Chondrocyte (in vitro differentiated cells): Measurements from ENCODE around the gene SAPCD2. TPM values are rescaled to one million over a fixed set of nuclear protein-coding genes. Genes with fewer than 3 reads are reported as not detected.
A peak's percentile ranks its signal among the peaks of the same experiment; 100 is the strongest.

ENCODE experiments used
- DNase-seq: peaks from one replicate; pipeline ENCODE4 v3.0.0; 2021; ENCODE audit warnings: mixed read lengths, low spot score
- H3K27ac Mint-ChIP-seq: one replicate; pipeline ENCODE4 v1.8.0; 2021; ENCODE audit warnings: mild to moderate bottlenecking, moderate library complexity, mixed read lengths; ENCODE audit not compliant: unreplicated experiment
- H3K27me3 Mint-ChIP-seq: 2 replicates; pipeline ENCODE4 v1.8.0; 2021; ENCODE audit warnings: low read depth, mixed read lengths
- H3K36me3 Mint-ChIP-seq: 2 replicates; pipeline ENCODE4 v1.8.0; 2021; ENCODE audit warnings: low read depth, mixed read lengths
- H3K4me1 Mint-ChIP-seq: 2 replicates; pipeline ENCODE4 v1.8.0; 2021; ENCODE audit warnings: low read depth, mild to moderate bottlenecking, mixed read lengths
- H3K4me3 Mint-ChIP-seq: one replicate; pipeline ENCODE4 v1.8.0; 2021; ENCODE audit warnings: mild to moderate bottlenecking, moderate library complexity, mixed read lengths; ENCODE audit not compliant: unreplicated experiment
- H3K9me3 Mint-ChIP-seq: 2 replicates; pipeline ENCODE4 v1.8.0; 2021; ENCODE audit warnings: low read depth, mixed read lengths
- CTCF ChIP-seq: fragments of 200-600 bp; sonication (generic); IDR thresholded peaks from 2 replicates; pipeline ENCODE4 v1.5.0; 2021; ENCODE audit warnings: antibody characterized with exemption, mild to moderate bottlenecking, moderate library complexity
- total RNA-seq: library from RNA; stranded (reverse); gene quantifications from 3 replicates; pipeline ENCODE4 v1.2.1, GENCODE V29; 2021

SAPCD2 gene
- total RNA-seq, 1 donor from 2014 or later = 2.5 TPM

- Mint-ChIP-seq H3K4me3 (no peak overlapping the region), H3K9me3 (no peaks in the 10 kb centered on the region), H3K27me3 (no peaks in the 10 kb centered on the region), H3K36me3 (peaks cover 21% of the 10 kb centered on the region), H3K4me1 (no peaks in the 10 kb centered on the region), H3K27ac (no peak overlapping the region)
- no peak for TF ChIP-seq CTCF
- no peak for DNase-seq
These were observed 26.6 kb upstream of the SAPCD2 start for GRCh38 chr9:137096785-137097546.

- no peak for DNase-seq
- H3K9me3 Mint-ChIP-seq = no peaks in the 10 kb centered on the region
- peaks cover 21% of the 10 kb centered on the region for H3K36me3 Mint-ChIP-seq
- no peak overlapping the region for H3K27ac Mint-ChIP-seq
- H3K27me3 Mint-ChIP-seq = no peaks in the 10 kb centered on the region
- TF ChIP-seq CTCF = peak; percentile 19
- H3K4me1 Mint-ChIP-seq = no peaks in the 10 kb centered on the region
- no peak overlapping the region for H3K4me3 Mint-ChIP-seq
These were observed 25.5 kb upstream of the SAPCD2 start for GRCh38 chr9:137095664-137096517.

GRCh38 chr9:137089232-137089947 lies 19.0 kb upstream of the SAPCD2 start:
- H3K27ac Mint-ChIP-seq = peak overlapping the region; percentile 45
- H3K4me3 Mint-ChIP-seq = peak overlapping the region; percentile 22

GRCh38 chr9:137088121-137088520 lies 17.8 kb upstream of the SAPCD2 start:
- no peak for TF ChIP-seq CTCF
- peaks cover 46% of the 10 kb centered on the region for H3K4me1 Mint-ChIP-seq
- no peak overlapping the region for H3K27ac Mint-ChIP-seq
- no peaks in the 10 kb centered on the region for H3K9me3 Mint-ChIP-seq
- no peak for DNase-seq
- no peaks in the 10 kb centered on the region for H3K27me3 Mint-ChIP-seq
- peak overlapping the region; percentile 80 for H3K4me3 Mint-ChIP-seq
- H3K36me3 Mint-ChIP-seq = peaks cover 3% of the 10 kb centered on the region

More at GRCh38 chr9:137089232-137089947, 19.0 kb upstream of the SAPCD2 start:
- TF ChIP-seq CTCF = no peak
- H3K9me3 Mint-ChIP-seq = no peaks in the 10 kb centered on the region
- H3K36me3 Mint-ChIP-seq = peaks cover 6% of the 10 kb centered on the region
- no peaks in the 10 kb centered on the region for H3K27me3 Mint-ChIP-seq
- H3K4me1 Mint-ChIP-seq = peaks cover 36% of the 10 kb centered on the region
- no peak for DNase-seq

- no peak for DNase-seq
- H3K36me3 Mint-ChIP-seq = peaks cover under 1% of the 10 kb centered on the region
- peak overlapping the region; percentile 74 for H3K27ac Mint-ChIP-seq
- no peaks in the 10 kb centered on the region for H3K9me3 Mint-ChIP-seq
- peaks cover 50% of the 10 kb centered on the region for H3K4me1 Mint-ChIP-seq
- TF ChIP-seq CTCF = no peak
- H3K4me3 Mint-ChIP-seq = peak overlapping the region; percentile 80
- H3K27me3 Mint-ChIP-seq = no peaks in the 10 kb centered on the region
These were observed 17.1 kb upstream of the SAPCD2 start for GRCh38 chr9:137087409-137087925.
